Hepatocyte (in vitro differentiated cells): ENCODE data around the gene SLC34A1.

Experiments used
- CTCF ChIP-seq: fragments of 200-600 bp; sonication (generic); IDR thresholded peaks from 2 replicates; pipeline ENCODE4 v1.5.1; 2016; ENCODE audit warnings: antibody characterized with exemption, mild to moderate bottlenecking; ENCODE audit not compliant: poor library complexity
- EZH2 ChIP-seq: fragments of 200-600 bp; sonication (generic); IDR thresholded peaks from 2 replicates; pipeline ENCODE4 v1.6.1; 2016; ENCODE audit warnings: antibody characterized with exemption, mild to moderate bottlenecking, borderline replicate concordance
- EZH2phosphoT487 ChIP-seq: fragments of 200-600 bp; sonication (generic); IDR thresholded peaks from one replicate; pipeline ENCODE4 v1.6.1; 2018; ENCODE audit warnings: antibody characterized with exemption, mild to moderate bottlenecking, low read depth, moderate library complexity; ENCODE audit not compliant: unreplicated experiment, severe bottlenecking

GRCh38 chr5:177376107-177376506 lies 8.1 kb upstream of the SLC34A1 start:
- TF ChIP-seq CTCF (no peak), EZH2 (no peak), EZH2phosphoT487 (no peak)
